CD4-positive, alpha-beta T cell (primary cell): ENCODE measurements around the gene DUSP9. TPM values are rescaled to one million over a fixed set of nuclear protein-coding genes. Genes with fewer than 3 reads are reported as not detected.

Experiments used
- ATAC-seq: fragments of 200-7000 bp; cut with Tn5 transposase; one replicate; pipeline ENCODE4 v1.10.0; 2022; ENCODE audit warnings: mild to moderate bottlenecking; ENCODE audit not compliant: poor library complexity
- CTCF ChIA-PET: fragments of 350-600 bp; sonication (Branson Sonifier 250); formaldehyde crosslinking; loops from one replicate; lab custom pipeline; 2021; ENCODE audit warnings: antibody characterized with exemption, inconsistent platforms; lab: Charles Lee
- POLR2A ChIA-PET: fragments of 350-600 bp; sonication (Branson Sonifier 250); formaldehyde crosslinking; loops from one replicate; lab custom pipeline; 2021; ENCODE audit warnings: antibody characterized with exemption, inconsistent platforms; lab: Charles Lee
- DNase-seq, 14 experiments: peaks; one replicate each; pipeline ENCODE4 v3.0.0-alpha.2; 2013 to 2020; ENCODE audit warnings: mixed read lengths in 2 of 14
- H3K27ac ChIP-seq, 2 donors: one replicate each; pipeline versions ENCODE4 v1.5.1 to v1.7.0; 2013; ENCODE audit warnings: low read length in 2 of 2, low read depth in 1 of 2, mild to moderate bottlenecking in 1 of 2
- H3K27me3 ChIP-seq, 2 experiments: 1 replicate in 1 of 2; 2 replicates in 1 of 2; pipeline versions ENCODE4 v1.6.1 to v1.7.0; 2013; ENCODE audit warnings: low read length in 2 of 2, control low read depth in 1 of 2, mild to moderate bottlenecking in 1 of 2, moderate library complexity in 1 of 2; ENCODE audit not compliant: insufficient read depth in 2 of 2, control insufficient read depth in 1 of 2
- H3K36me3 ChIP-seq: one replicate; pipeline ENCODE4 v1.6.1; 2013; ENCODE audit warnings: low read length, control low read depth; ENCODE audit not compliant: insufficient read depth
- H3K4me1 ChIP-seq: one replicate; pipeline ENCODE4 v1.6.1; 2013; ENCODE audit warnings: low read length, control low read depth; ENCODE audit not compliant: insufficient read depth
- H3K4me3 ChIP-seq: one replicate; pipeline ENCODE4 v1.5.1; 2013; ENCODE audit warnings: mild to moderate bottlenecking, low read length, moderate library complexity
- H3K9me3 ChIP-seq, 2 experiments: 1 replicate in 1 of 2; 2 replicates in 1 of 2; pipeline versions ENCODE4 v1.6.1 to v1.7.0; 2013; ENCODE audit warnings: low read length in 2 of 2, mild to moderate bottlenecking in 2 of 2, control low read depth in 1 of 2, moderate library complexity in 1 of 2; ENCODE audit not compliant: control insufficient read depth in 1 of 2, insufficient read depth in 1 of 2
- H3K27ac Mint-ChIP-seq: one replicate; pipeline ENCODE4 v1.8.0; 2020; ENCODE audit warnings: mixed read lengths
- H3K27me3 Mint-ChIP-seq: one replicate; pipeline ENCODE4 v1.8.0; 2021; ENCODE audit warnings: mixed read lengths
- H3K36me3 Mint-ChIP-seq: one replicate; pipeline ENCODE4 v1.8.0; 2021; ENCODE audit warnings: low read depth, mixed read lengths
- H3K4me1 Mint-ChIP-seq: one replicate; pipeline ENCODE4 v1.8.0; 2021; ENCODE audit warnings: low read depth, mixed read lengths
- H3K4me3 Mint-ChIP-seq: one replicate; pipeline ENCODE4 v1.8.0; 2020; ENCODE audit warnings: mild to moderate bottlenecking, mixed read lengths
- H3K9me3 Mint-ChIP-seq: one replicate; pipeline ENCODE4 v1.8.0; 2020; ENCODE audit warnings: mixed read lengths
- intact Hi-C, 2 experiments: fragments of 100-400 bp; cut with DNase I in 1 of 2; cut with micrococcal nuclease in 1 of 2; formaldehyde crosslinking; loops; one replicate each; pipeline versions ENCODE4 v1.15.1 to v1.9.0; 2023 to 2025; cut with DNase I, micrococcal nuclease
- total RNA-seq, 174 experiments: library from RNA in 2 of 174; stranded (reverse) in 2 of 174; gene quantifications; one replicate each; pipeline ENCODE4 v1.2.3 and lab custom pipeline; 2021 to 2026
- TF ChIP-seq, protein P1 (sequence below): fragments of 200-600 bp; IDR thresholded peaks from one replicate; pipeline ENCODE4 v1.8.0; 2022; ENCODE audit warnings: antibody characterized with exemption, mild to moderate bottlenecking

The DUSP9 gene
- total RNA-seq, 2 experiments from 2014 or later = not detected

DNA sequence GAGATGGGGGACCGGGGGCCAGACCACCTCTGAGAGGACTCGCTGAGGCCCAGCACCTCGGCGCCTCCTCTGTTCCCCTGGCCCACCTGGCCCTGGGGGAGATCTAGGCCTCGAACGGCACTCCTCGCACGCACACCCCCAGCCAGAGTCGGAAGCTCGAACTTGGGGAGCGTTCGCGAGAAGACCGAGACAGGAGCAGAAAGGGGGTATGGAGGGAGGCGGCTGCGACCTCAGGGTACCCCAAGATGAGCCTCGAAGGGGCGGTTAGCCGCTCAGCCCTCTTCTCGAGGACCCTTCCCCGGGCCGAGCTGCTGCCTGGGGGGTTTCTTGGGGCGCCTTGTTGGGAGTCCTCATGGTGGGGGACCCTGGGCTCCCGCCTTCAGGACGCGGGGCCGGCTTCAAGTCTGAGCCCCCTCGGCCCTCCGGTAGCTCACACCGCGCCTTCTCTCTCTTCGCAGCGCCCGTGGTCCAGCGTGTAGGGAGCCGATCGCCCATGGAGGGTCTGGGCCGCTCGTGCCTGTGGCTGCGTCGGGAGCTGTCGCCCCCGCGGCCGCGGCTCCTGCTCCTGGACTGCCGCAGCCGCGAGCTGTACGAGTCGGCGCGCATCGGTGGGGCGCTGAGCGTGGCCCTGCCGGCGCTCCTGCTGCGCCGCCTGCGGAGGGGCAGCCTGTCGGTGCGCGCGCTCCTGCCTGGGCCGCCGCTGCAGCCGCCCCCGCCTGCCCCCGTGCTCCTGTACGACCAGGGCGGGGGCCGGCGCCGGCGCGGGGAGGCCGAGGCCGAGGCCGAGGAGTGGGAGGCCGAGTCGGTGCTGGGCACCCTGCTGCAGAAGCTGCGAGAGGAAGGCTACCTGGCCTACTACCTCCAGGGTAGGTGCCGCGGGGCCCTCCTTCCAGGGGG, 706 bp downstream of the DUSP9 start:
- no peak overlapping the region for H3K27ac ChIP-seq
- TF ChIP-seq, protein P1, sequence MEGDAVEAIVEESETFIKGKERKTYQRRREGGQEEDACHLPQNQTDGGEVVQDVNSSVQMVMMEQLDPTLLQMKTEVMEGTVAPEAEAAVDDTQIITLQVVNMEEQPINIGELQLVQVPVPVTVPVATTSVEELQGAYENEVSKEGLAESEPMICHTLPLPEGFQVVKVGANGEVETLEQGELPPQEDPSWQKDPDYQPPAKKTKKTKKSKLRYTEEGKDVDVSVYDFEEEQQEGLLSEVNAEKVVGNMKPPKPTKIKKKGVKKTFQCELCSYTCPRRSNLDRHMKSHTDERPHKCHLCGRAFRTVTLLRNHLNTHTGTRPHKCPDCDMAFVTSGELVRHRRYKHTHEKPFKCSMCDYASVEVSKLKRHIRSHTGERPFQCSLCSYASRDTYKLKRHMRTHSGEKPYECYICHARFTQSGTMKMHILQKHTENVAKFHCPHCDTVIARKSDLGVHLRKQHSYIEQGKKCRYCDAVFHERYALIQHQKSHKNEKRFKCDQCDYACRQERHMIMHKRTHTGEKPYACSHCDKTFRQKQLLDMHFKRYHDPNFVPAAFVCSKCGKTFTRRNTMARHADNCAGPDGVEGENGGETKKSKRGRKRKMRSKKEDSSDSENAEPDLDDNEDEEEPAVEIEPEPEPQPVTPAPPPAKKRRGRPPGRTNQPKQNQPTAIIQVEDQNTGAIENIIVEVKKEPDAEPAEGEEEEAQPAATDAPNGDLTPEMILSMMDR = no peak
- Mint-ChIP-seq H3K36me3 (no peaks in the 10 kb centered on the region), H3K9me3 (no peaks in the 10 kb centered on the region), H3K4me3 (peak overlapping the region; percentile 45), H3K27me3 (peaks cover 26% of the 10 kb centered on the region), H3K27ac (no peak overlapping the region), H3K4me1 (no peaks in the 10 kb centered on the region)
- peaks cover 37 to 40% of the 10 kb centered on the region in 2 experiments for H3K27me3 ChIP-seq
- DNase-seq (peak in 1 of 14 experiments; percentile 26), ATAC-seq (peak; percentile 24)
- peaks cover 0 to 10% of the 10 kb centered on the region in 2 experiments for H3K9me3 ChIP-seq
- ChIA-PET CTCF (no interaction called here), POLR2A (interaction anchor here (1.0 kb wide), 1 partner anchor 38 kb away, joined by 3 read pairs; no protein-coding TSS in a partner anchor)
- no peak overlapping the region for H3K4me3 ChIP-seq
- intact Hi-C loops = loop anchor here (2.0 to 5.0 kb wide), 2 partner anchors 35 to 37 kb away; no protein-coding TSS in a partner anchor
- H3K4me1 ChIP-seq = peaks cover 24% of the 10 kb centered on the region
- H3K36me3 ChIP-seq = no peaks in the 10 kb centered on the region

DNA sequence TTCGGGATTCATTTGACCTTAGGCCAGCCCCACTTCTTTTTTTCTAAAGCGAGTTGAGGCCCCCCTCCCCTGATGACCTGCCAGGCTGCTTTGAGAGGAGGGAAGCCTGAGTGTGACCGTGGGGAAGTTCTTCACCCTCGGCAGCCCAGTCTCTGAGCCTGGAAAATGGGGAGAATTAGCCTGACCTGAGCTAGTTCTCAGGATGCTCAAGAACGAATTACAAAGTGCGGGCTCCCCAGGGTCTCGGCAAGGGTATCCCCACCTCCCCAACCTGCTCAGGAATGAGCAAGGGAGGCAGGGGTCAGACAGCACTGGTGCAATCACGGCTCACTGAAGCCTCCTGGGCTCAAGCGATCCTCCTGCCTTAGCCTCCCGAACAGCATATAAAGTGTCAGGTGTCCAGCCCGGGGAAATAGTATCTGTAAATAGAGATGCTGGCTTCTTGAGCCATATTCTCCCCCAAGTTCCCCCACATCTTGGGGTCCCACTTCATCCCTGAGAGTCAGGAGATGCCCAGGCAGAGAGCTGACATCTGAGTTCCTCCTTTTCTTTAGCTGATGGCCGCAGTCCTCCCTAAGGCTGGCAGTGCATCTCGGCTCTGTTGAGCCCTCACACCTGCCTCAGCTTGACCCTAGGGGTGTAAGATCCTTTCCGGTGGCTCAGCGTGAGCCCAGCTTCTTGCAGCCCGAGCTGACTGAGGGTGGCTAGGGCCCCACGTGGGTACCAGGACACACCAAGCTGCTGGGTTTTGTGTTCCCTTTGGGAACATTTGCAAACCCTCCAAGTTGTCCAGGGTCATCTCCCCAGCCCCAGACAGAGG, 1.6 kb downstream of the DUSP9 start:
- H3K4me3 Mint-ChIP-seq = no peak overlapping the region
- H3K27ac Mint-ChIP-seq = no peak overlapping the region

More for the DNA sequence above, 1.6 kb downstream of the DUSP9 start:
- no peak overlapping the region for H3K4me3 ChIP-seq
- DNase-seq (no peak), ATAC-seq (no peak)
- peaks cover 30 to 31% of the 10 kb centered on the region in 2 experiments for H3K27me3 ChIP-seq
- peaks cover 0 to 10% of the 10 kb centered on the region in 2 experiments for H3K9me3 ChIP-seq
- no peaks in the 10 kb centered on the region for H3K36me3 ChIP-seq
- Mint-ChIP-seq H3K27me3 (peaks cover 17% of the 10 kb centered on the region), H3K9me3 (no peaks in the 10 kb centered on the region), H3K36me3 (no peaks in the 10 kb centered on the region), H3K4me1 (no peaks in the 10 kb centered on the region)
- H3K27ac ChIP-seq = no peak overlapping the region
- CTCF ChIA-PET = interaction anchor here (1.1 to 1.2 kb wide), 2 partner anchors 17 to 68 kb away, joined by 3 read pairs; no protein-coding TSS in a partner anchor
- intact Hi-C loops = loop anchor here (1.0 to 5.0 kb wide), 3 partner anchors 36 to 93 kb away; no protein-coding TSS in a partner anchor
- POLR2A ChIA-PET = interaction anchor here (1.0 kb wide), 1 partner anchor 38 kb away, joined by 3 read pairs; no protein-coding TSS in a partner anchor
- TF ChIP-seq, protein P1 = no peak
- H3K4me1 ChIP-seq = peaks cover 15% of the 10 kb centered on the region
